Gastroesophageal sphincter (tissue), 4 donors: ENCODE measurements around the gene NRXN2. TPM values are rescaled to one million over a fixed set of nuclear protein-coding genes. Genes with fewer than 3 reads are reported as not detected.
A peak's percentile ranks its signal among the peaks of the same experiment; 100 is the strongest.

Source experiments
- ATAC-seq: fragments of 150-250 bp; one replicate; pipeline ENCODE4 v1.9.1; 2016; ENCODE audit warnings: mild to moderate bottlenecking, moderate library complexity
- H3K27ac ChIP-seq, 4 donors: fragments of 200-600 bp; sonication (generic) in 3 of 4; 1 replicate in 3 of 4; 2 replicates in 1 of 4; pipeline ENCODE4 v1.5.1; 2016 to 2019
- H3K27me3 ChIP-seq: fragments of 200-600 bp; sonication (generic); one replicate; pipeline ENCODE4 v1.5.1; 2019
- H3K36me3 ChIP-seq, 2 donors: fragments of 200-600 bp; sonication (generic); one replicate each; pipeline ENCODE4 v1.5.1; 2019; ENCODE audit warnings: control low read depth in 1 of 2
- H3K4me1 ChIP-seq, 3 donors: fragments of 200-600 bp; sonication (generic); 1 replicate in 2 of 3; 2 replicates in 1 of 3; pipeline ENCODE4 v1.5.1; 2016 to 2019; ENCODE audit warnings: control low read depth in 2 of 3
- H3K4me3 ChIP-seq, 2 donors: fragments of 200-600 bp; sonication (generic); one replicate each; pipeline ENCODE4 v1.5.1; 2019; ENCODE audit warnings: mild to moderate bottlenecking in 1 of 2, moderate library complexity in 1 of 2
- H3K9me3 ChIP-seq, 3 donors: fragments of 200-600 bp; sonication (generic); one replicate each; pipeline ENCODE4 v1.5.1; 2017 to 2019; ENCODE audit warnings: control low read depth in 2 of 3
- CTCF ChIP-seq, 4 experiments: fragments of 200-600 bp in 2 of 4; fragments of 450-650 bp in 2 of 4; sonication (generic) in 1 of 4; IDR thresholded peaks; one replicate each; pipeline ENCODE4 v1.5.1; 2017 to 2019; ENCODE audit warnings: antibody characterized with exemption in 4 of 4, mild to moderate bottlenecking in 2 of 4, moderate library complexity in 2 of 4
- EP300 ChIP-seq: sonication (generic); formaldehyde crosslinking; IDR thresholded peaks from one replicate; pipeline ENCODE4 v1.6.1; 2017; ENCODE audit warnings: antibody characterized with exemption, mild to moderate bottlenecking
- POLR2A ChIP-seq, 2 donors: fragments of 450-650 bp; IDR thresholded peaks; one replicate each; pipeline ENCODE4 v1.6.1; 2017; ENCODE audit warnings: antibody characterized with exemption in 2 of 2, mild to moderate bottlenecking in 2 of 2, moderate library complexity in 1 of 2
- POLR2AphosphoS5 ChIP-seq: sonication (generic); formaldehyde crosslinking; IDR thresholded peaks from one replicate; pipeline ENCODE4 v1.6.1; 2017; ENCODE audit warnings: antibody characterized with exemption
- WGBS, 2 donors: methylation state at CpG; one replicate each; pipeline ENCODE4 v1.1.5; 2018; ENCODE audit warnings: low coverage in 1 of 2; 5-methylcytosine and 5-hydroxymethylcytosine counted together
- total RNA-seq, 4 donors: library from RNA; depleted of rRNA; stranded (reverse); fragments of >200 nt; gene quantifications; one replicate each; pipeline ENCODE4 v1.1.0, GENCODE V29; 2016

Gene NRXN2
- total RNA-seq, 4 donors from 2014 or later: 3.4 to 25.4 (median 5.0) TPM

GRCh38 chr11:64731601-64732000, 8.6 kb upstream of the NRXN2 start:
- Histone ChIP-seq H3K27me3 (no peaks in the 10 kb centered on the region), H3K27ac (no peak overlapping the region), H3K4me3 (no peak overlapping the region), H3K9me3 (no peaks in the 10 kb centered on the region), H3K36me3 (peaks cover 0 to 91% of the 10 kb centered on the region in 2 donors), H3K4me1 (peaks cover 0 to 5% (median 0%) of the 10 kb centered on the region in 3 donors)
- ATAC-seq: no peak
- TF ChIP-seq POLR2AphosphoS5 (no peak), EP300 (no peak), CTCF (IDR thresholded peaks at IDR 0.05) (no peak), POLR2A (IDR thresholded peaks at IDR 0.05) (no peak)
- 91 to 93% methylated on average over 3 of the region's 3 CpGs for WGBS, 2 donors

- no peak for TF ChIP-seq CTCF (IDR thresholded peaks at IDR 0.05)
- TF ChIP-seq EP300: no peak
- TF ChIP-seq POLR2A (IDR thresholded peaks at IDR 0.05): no peak
- no peak for TF ChIP-seq POLR2AphosphoS5
- no peak overlapping the region for H3K27ac ChIP-seq
- WGBS, 2 donors: 33 to 39% methylated on average over 3 to 8 of the region's 21 CpGs
- H3K9me3 ChIP-seq: no peaks in the 10 kb centered on the region
- no peaks in the 10 kb centered on the region for H3K27me3 ChIP-seq
- H3K4me1 ChIP-seq: peaks cover 0 to 5% (median 0%) of the 10 kb centered on the region in 3 donors
- no peak overlapping the region for H3K4me3 ChIP-seq
- peak; percentile 53 for ATAC-seq
- peaks cover 0 to 78% of the 10 kb centered on the region in 2 donors for H3K36me3 ChIP-seq
Observed at GRCh38 chr11:64729851-64730382, 6.9 kb upstream of the NRXN2 start.

- no peak overlapping the region for H3K4me3 ChIP-seq
- TF ChIP-seq EP300 (no peak), POLR2A (IDR thresholded peaks at IDR 0.05) (no peak), CTCF (IDR thresholded peaks at IDR 0.05) (no peak), POLR2AphosphoS5 (no peak)
- 79 to 81% methylated on average over 3 to 5 of the region's 11 CpGs for WGBS, 2 donors
- H3K27me3 ChIP-seq: no peaks in the 10 kb centered on the region
- H3K9me3 ChIP-seq: no peaks in the 10 kb centered on the region
- H3K4me1 ChIP-seq: peaks cover 0 to 6% (median 0%) of the 10 kb centered on the region in 3 donors
- H3K36me3 ChIP-seq: peaks cover 0 to 68% of the 10 kb centered on the region in 2 donors
- H3K27ac ChIP-seq: no peak overlapping the region
- ATAC-seq: no peak
Observed at GRCh38 chr11:64728757-64729365, 5.9 kb upstream of the NRXN2 start.

- Histone ChIP-seq H3K4me1 (peaks cover 0 to 13% (median 4%) of the 10 kb centered on the region in 3 donors), H3K4me3 (no peak overlapping the region), H3K27me3 (peaks cover 10% of the 10 kb centered on the region), H3K9me3 (no peaks in the 10 kb centered on the region), H3K27ac (no peak overlapping the region), H3K36me3 (peaks cover 0 to 49% of the 10 kb centered on the region in 2 donors)
- no peak for ATAC-seq
- TF ChIP-seq CTCF (IDR thresholded peaks at IDR 0.05) (no peak), POLR2AphosphoS5 (no peak), EP300 (no peak)
- 56 to 72% methylated on average over 5 to 6 of the region's 7 CpGs for WGBS, 2 donors
Observed at GRCh38 chr11:64726867-64727530, 4.0 kb upstream of the NRXN2 start.
